CD4-positive, CD25-positive, alpha-beta regulatory T cell (primary cell): ENCODE measurements around the gene WDR89. TPM values are rescaled to one million over a fixed set of nuclear protein-coding genes. Genes with fewer than 3 reads are reported as not detected.
"Not testable (repeated sequence)": the region's sequence is repeated elsewhere in the genome, so short reads cannot be mapped to it uniquely, and the experiment has no call there.

Experiments used
- ATAC-seq, 2 donors: fragments of 150-1000 bp; cut with Tn5 transposase; one replicate each; pipeline ENCODE4 v1.10.0; 2021; ENCODE audit warnings: low read depth in 2 of 2, moderate number of reproducible peaks in 2 of 2, moderate library complexity in 1 of 2
- DNase-seq, 3 donors: peaks; one replicate each; pipeline versions ENCODE4 v3.0.0 to v3.0.0-alpha.2; 2012 to 2022; ENCODE audit warnings: mixed read lengths in 1 of 3
- H3K27ac ChIP-seq: one replicate; pipeline ENCODE4 v1.7.0; 2013; ENCODE audit warnings: mild to moderate bottlenecking, low read length; ENCODE audit not compliant: insufficient read depth, poor library complexity, severe bottlenecking
- H3K27me3 ChIP-seq: one replicate; pipeline ENCODE4 v1.7.0; 2013; ENCODE audit warnings: low read length; ENCODE audit not compliant: control insufficient read depth, insufficient read depth
- H3K36me3 ChIP-seq: one replicate; pipeline ENCODE4 v1.7.0; 2013; ENCODE audit warnings: mild to moderate bottlenecking, low read length, moderate library complexity; ENCODE audit not compliant: control insufficient read depth, insufficient read depth
- H3K4me1 ChIP-seq: 2 replicates; pipeline ENCODE4 v1.7.0; 2013; ENCODE audit warnings: mild to moderate bottlenecking, low read length; ENCODE audit not compliant: insufficient read depth, control insufficient read depth, poor library complexity, severe bottlenecking
- H3K4me3 ChIP-seq: one replicate; pipeline ENCODE4 v1.7.0; 2013; ENCODE audit warnings: low read depth, mild to moderate bottlenecking, low read length, moderate library complexity
- H3K9me3 ChIP-seq, 2 experiments: 1 replicate in 1 of 2; 2 replicates in 1 of 2; pipeline ENCODE4 v1.7.0; 2013; ENCODE audit warnings: low read length in 2 of 2, mild to moderate bottlenecking in 1 of 2, moderate library complexity in 1 of 2; ENCODE audit not compliant: control insufficient read depth in 2 of 2
- H3K27ac Mint-ChIP-seq, 3 donors: one replicate each; pipeline ENCODE4 v1.8.0; 2020 to 2022; ENCODE audit warnings: mild to moderate bottlenecking in 3 of 3, mixed read lengths in 3 of 3, moderate library complexity in 2 of 3
- H3K27me3 Mint-ChIP-seq: one replicate; pipeline ENCODE4 v1.8.0; 2022; ENCODE audit warnings: mild to moderate bottlenecking, mixed read lengths
- H3K36me3 Mint-ChIP-seq: one replicate; pipeline ENCODE4 v1.8.0; 2020; ENCODE audit warnings: mixed read lengths
- H3K4me1 Mint-ChIP-seq, 4 donors: one replicate each; pipeline ENCODE4 v1.8.0; 2020 to 2022; ENCODE audit warnings: mixed read lengths in 4 of 4, mild to moderate bottlenecking in 1 of 4
- H3K4me3 Mint-ChIP-seq, 4 donors: one replicate each; pipeline ENCODE4 v1.8.0; 2020 to 2022; ENCODE audit warnings: mild to moderate bottlenecking in 4 of 4, mixed read lengths in 4 of 4, moderate library complexity in 3 of 4
- H3K9me3 Mint-ChIP-seq, 7 donors: one replicate each; pipeline ENCODE4 v1.8.0; 2020 to 2022; ENCODE audit warnings: mixed read lengths in 7 of 7, mild to moderate bottlenecking in 3 of 7, moderate library complexity in 2 of 7
- polyA plus RNA-seq, 4 donors: library from polyadenylated mRNA; unstranded; fragments of 300-500 nt; fragmentation: Illumina TruSeq; gene quantifications; one replicate each; pipeline ENCODE4 v1.2.3, GENCODE V29; 2021
- total RNA-seq: library from RNA; stranded (reverse); gene quantifications from one replicate; pipeline ENCODE4 v1.2.3, GENCODE V29; 2022

Gene WDR89
- total and polyA plus RNA-seq, 5 donors from 2014 or later: 14.6 to 21.5 (median 19.3) TPM

GRCh38 chr14:63663428-63664341 is 22.0 kb upstream of the WDR89 start:
- no peaks in the 10 kb centered on the region for H3K27me3 Mint-ChIP-seq
- no peak overlapping the region for H3K4me3 ChIP-seq
- no peak for ATAC-seq

DNA sequence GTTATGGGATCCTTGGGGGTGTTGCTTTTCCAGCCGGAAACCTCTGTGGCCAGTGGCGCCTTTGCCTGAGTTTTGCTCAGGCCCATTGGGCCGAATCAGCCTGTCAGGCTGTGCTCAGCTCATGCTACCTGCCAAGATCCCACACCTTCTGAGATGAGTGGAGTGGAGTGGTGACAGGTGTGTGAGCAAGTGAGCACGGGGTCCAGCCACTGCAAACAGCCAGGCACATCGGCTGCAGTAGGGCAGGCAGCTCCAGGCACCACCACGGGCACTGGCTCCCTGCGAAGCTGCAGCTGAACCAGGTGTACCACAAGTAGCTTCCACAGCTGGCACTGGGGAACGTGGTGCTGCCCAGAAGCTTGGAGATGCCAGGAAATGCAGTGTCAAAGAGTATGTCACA is 21.1 kb upstream of the WDR89 start:
- H3K4me1 ChIP-seq: no peaks in the 10 kb centered on the region
- no peak overlapping the region for H3K27ac ChIP-seq
- H3K9me3 ChIP-seq: no peaks in the 10 kb centered on the region
- no peaks in the 10 kb centered on the region for H3K36me3 ChIP-seq
- no peaks in the 10 kb centered on the region for H3K27me3 Mint-ChIP-seq
- ATAC-seq (no peak), DNase-seq (no peak)
- no peaks in the 10 kb centered on the region for H3K9me3 Mint-ChIP-seq
- H3K4me1 Mint-ChIP-seq: peaks cover 0 to 12% (median 5%) of the 10 kb centered on the region in 4 donors
- no peaks in the 10 kb centered on the region for H3K27me3 ChIP-seq
- peak overlapping the region in 1 of 3 donors; percentile 9 for H3K27ac Mint-ChIP-seq
- no peak overlapping the region for H3K4me3 ChIP-seq
- no peak overlapping the region for H3K4me3 Mint-ChIP-seq
- H3K36me3 Mint-ChIP-seq: peaks cover 14% of the 10 kb centered on the region

More at GRCh38 chr14:63663428-63664341, 22.0 kb upstream of the WDR89 start:
- Mint-ChIP-seq H3K27ac (no peak overlapping the region), H3K36me3 (peaks cover 14% of the 10 kb centered on the region), H3K9me3 (no peaks in the 10 kb centered on the region), H3K4me1 (peaks cover 0 to 12% (median 5%) of the 10 kb centered on the region in 4 donors), H3K4me3 (peak overlapping the region in 1 of 4 donors; percentile 13)
- H3K9me3 ChIP-seq: no peaks in the 10 kb centered on the region
- H3K4me1 ChIP-seq: no peaks in the 10 kb centered on the region
- peak in 1 of 3 donors; percentile 22 for DNase-seq
- H3K27ac ChIP-seq: no peak overlapping the region
- H3K27me3 ChIP-seq: no peaks in the 10 kb centered on the region
- H3K36me3 ChIP-seq: no peaks in the 10 kb centered on the region

- H3K4me1 Mint-ChIP-seq: peaks cover 0 to 12% (median 7%) of the 10 kb centered on the region in 4 donors
- not testable (repeated sequence) for H3K27me3 Mint-ChIP-seq, H3K4me3 ChIP-seq, H3K4me1 ChIP-seq, H3K27ac Mint-ChIP-seq, H3K4me3 Mint-ChIP-seq, H3K36me3 ChIP-seq, ATAC-seq, H3K9me3 ChIP-seq, DNase-seq, H3K27me3 ChIP-seq, H3K9me3 Mint-ChIP-seq, H3K27ac ChIP-seq
- H3K36me3 Mint-ChIP-seq: peaks cover 18% of the 10 kb centered on the region
Observed at GRCh38 chr14:63661881-63662280, 20.2 kb upstream of the WDR89 start.

DNA sequence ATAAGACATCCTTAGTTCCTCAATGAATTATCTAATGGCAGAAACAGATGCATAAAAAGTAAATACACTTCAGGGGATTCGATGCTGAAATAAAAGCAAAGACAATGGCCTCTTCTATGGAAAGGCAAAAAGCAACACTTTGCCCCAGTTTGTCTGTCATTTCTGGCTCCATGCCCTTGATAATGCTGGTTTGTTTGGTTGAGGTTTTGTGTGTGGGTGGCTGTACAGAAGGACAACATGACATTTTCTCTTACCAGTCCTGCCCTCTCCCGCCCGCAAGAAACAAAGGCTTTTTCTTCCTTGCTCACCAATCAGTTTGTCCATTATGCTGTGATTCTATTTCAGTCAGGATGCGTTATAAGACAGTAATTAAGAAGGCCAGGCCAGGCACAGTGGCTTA is 18.1 kb upstream of the WDR89 start:
- Histone ChIP-seq H3K4me1 (no peaks in the 10 kb centered on the region), H3K9me3 (no peaks in the 10 kb centered on the region), H3K27me3 (no peaks in the 10 kb centered on the region), H3K4me3 (no peak overlapping the region), H3K27ac (no peak overlapping the region), H3K36me3 (no peaks in the 10 kb centered on the region)
- Mint-ChIP-seq H3K4me3 (no peak overlapping the region), H3K9me3 (no peaks in the 10 kb centered on the region), H3K36me3 (peaks cover 22% of the 10 kb centered on the region), H3K27ac (no peak overlapping the region), H3K27me3 (no peaks in the 10 kb centered on the region), H3K4me1 (peaks cover 0 to 13% (median 12%) of the 10 kb centered on the region in 4 donors)
- ATAC-seq (no peak), DNase-seq (no peak)

DNA sequence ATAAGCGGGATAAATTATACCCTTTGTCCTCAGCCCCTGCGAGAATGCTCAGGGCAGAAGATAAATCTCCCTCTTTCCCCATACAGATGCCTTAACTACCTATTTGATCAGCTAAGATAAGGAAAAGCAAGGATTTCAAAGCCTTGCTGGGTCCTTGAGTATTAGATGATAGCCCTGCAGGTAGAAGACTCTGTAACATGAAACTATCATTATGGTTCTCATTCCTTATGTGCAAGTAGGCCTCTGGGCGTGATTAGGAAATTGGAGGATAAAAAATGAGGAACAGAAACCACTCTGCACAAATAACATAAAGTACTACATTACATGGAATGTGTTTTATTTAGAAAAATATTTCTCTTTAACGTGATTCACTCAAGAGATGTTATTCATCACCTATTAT is 14.5 kb upstream of the WDR89 start:
- ATAC-seq: no peak
- Histone ChIP-seq H3K27me3 (no peaks in the 10 kb centered on the region), H3K4me3 (no peak overlapping the region), H3K36me3 (no peaks in the 10 kb centered on the region), H3K27ac (no peak overlapping the region), H3K9me3 (no peaks in the 10 kb centered on the region), H3K4me1 (peaks cover 18% of the 10 kb centered on the region)
- Mint-ChIP-seq H3K4me1 (peaks cover 8 to 37% (median 19%) of the 10 kb centered on the region in 4 donors), H3K27me3 (no peaks in the 10 kb centered on the region), H3K9me3 (no peaks in the 10 kb centered on the region), H3K36me3 (peaks cover 25% of the 10 kb centered on the region), H3K27ac (no peak overlapping the region), H3K4me3 (no peak overlapping the region)
- no peak for DNase-seq

DNA sequence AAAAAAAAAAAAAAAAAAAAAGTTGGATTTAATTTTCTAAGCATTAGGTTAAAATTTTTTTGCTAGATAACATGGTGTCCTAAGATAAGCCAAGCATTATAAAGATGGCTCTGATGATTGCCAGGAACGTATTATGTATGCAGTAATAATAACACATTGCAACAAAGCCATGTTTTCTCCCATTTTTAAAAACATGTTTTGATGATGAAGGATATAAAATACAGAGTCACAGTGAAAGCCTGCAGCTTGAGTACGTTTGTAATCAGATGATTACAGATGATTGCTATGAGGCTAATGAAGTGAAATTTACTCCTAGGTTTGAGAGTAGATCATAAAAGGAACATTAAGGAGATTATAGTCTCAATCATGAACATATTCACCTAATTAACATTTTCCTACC is 13.3 kb upstream of the WDR89 start:
- no peaks in the 10 kb centered on the region for H3K36me3 ChIP-seq
- Mint-ChIP-seq H3K9me3 (no peaks in the 10 kb centered on the region), H3K27ac (no peak overlapping the region), H3K27me3 (no peaks in the 10 kb centered on the region), H3K36me3 (peaks cover 23% of the 10 kb centered on the region), H3K4me3 (no peak overlapping the region), H3K4me1 (peaks cover 18 to 45% (median 25%) of the 10 kb centered on the region in 4 donors)
- H3K4me1 ChIP-seq: peaks cover 31% of the 10 kb centered on the region
- no peak for ATAC-seq
- H3K27ac ChIP-seq: no peak overlapping the region
- DNase-seq: no peak
- H3K27me3 ChIP-seq: no peaks in the 10 kb centered on the region
- no peak overlapping the region for H3K4me3 ChIP-seq
- no peaks in the 10 kb centered on the region for H3K9me3 ChIP-seq

- Mint-ChIP-seq H3K27me3 (no peaks in the 10 kb centered on the region), H3K27ac (peak overlapping the region in 2 of 3 donors; percentile 20 to 77), H3K4me1 (peaks cover 24 to 44% (median 27%) of the 10 kb centered on the region in 4 donors), H3K9me3 (no peaks in the 10 kb centered on the region), H3K36me3 (peaks cover 19% of the 10 kb centered on the region), H3K4me3 (no peak overlapping the region)
- Histone ChIP-seq H3K36me3 (no peaks in the 10 kb centered on the region), H3K27ac (no peak overlapping the region), H3K27me3 (no peaks in the 10 kb centered on the region), H3K4me1 (peaks cover 37% of the 10 kb centered on the region), H3K9me3 (no peaks in the 10 kb centered on the region), H3K4me3 (no peak overlapping the region)
- DNase-seq (no peak), ATAC-seq (no peak)
Observed at GRCh38 chr14:63654346-63654745, 12.7 kb upstream of the WDR89 start.
